HepG2 (cell line): ENCODE results near the gene P3H3. TPM values are rescaled to one million over a fixed set of nuclear protein-coding genes. Genes with fewer than 3 reads are reported as not detected.

ENCODE experiments used
- CTCF ChIP-seq: sonication (generic); formaldehyde crosslinking; IDR thresholded peaks from 2 replicates; pipeline ENCODE4 v1.5.0; 2020; ENCODE audit warnings: mild to moderate bottlenecking, missing genetic modification reagents, moderate library complexity
- GATAD2A ChIP-seq: IDR thresholded peaks from 2 replicates; pipeline ENCODE4 v1.6.1; 2016
- GZF1 ChIP-seq: sonication (generic); formaldehyde crosslinking; IDR thresholded peaks from 2 replicates; pipeline ENCODE4 v1.5.1; 2020; ENCODE audit warnings: mild to moderate bottlenecking, missing genetic modification reagents
- KDM1A ChIP-seq: IDR thresholded peaks from 2 replicates; pipeline ENCODE4 v1.6.1; 2016; ENCODE audit warnings: missing compliant biosample characterization
- MZF1 ChIP-seq: sonication (generic); formaldehyde crosslinking; IDR thresholded peaks from 2 replicates; pipeline ENCODE4 v1.8.1; 2023; ENCODE audit warnings: mild to moderate bottlenecking, missing genetic modification reagents, borderline replicate concordance
- RFX5 ChIP-seq: IDR thresholded peaks from 2 replicates; pipeline ENCODE4 v1.6.1; 2011; ENCODE audit warnings: low read depth, low read length, improper control_type of control experiment
- SOX6 ChIP-seq, 2 experiments: fragments of 450-650 bp in 1 of 2; sonication (generic) in 1 of 2; formaldehyde crosslinking in 1 of 2; IDR thresholded peaks; 2 replicates each; pipeline versions ENCODE4 v1.4.0 to v1.6.1; 2017 to 2020; ENCODE audit warnings: antibody characterized with exemption in 1 of 2, mild to moderate bottlenecking in 1 of 2, missing genetic modification reagents in 1 of 2
- SRSF4 ChIP-seq: fragments of 200-400 bp; formaldehyde crosslinking; IDR thresholded peaks from one replicate; pipeline ENCODE4 v1.6.1; 2018; ENCODE audit warnings: mild to moderate bottlenecking, low read depth, low read length, moderate library complexity; ENCODE audit not compliant: poor library complexity, severe bottlenecking
- TAF15 ChIP-seq: fragments of 200-400 bp; formaldehyde crosslinking; IDR thresholded peaks from one replicate; pipeline ENCODE4 v1.6.1; 2018; ENCODE audit warnings: mild to moderate bottlenecking, low read depth, low read length; ENCODE audit not compliant: poor library complexity, severe bottlenecking
- TOPORS ChIP-seq: sonication (generic); formaldehyde crosslinking; IDR thresholded peaks from 2 replicates; pipeline ENCODE4 v1.8.0; 2023; ENCODE audit warnings: mild to moderate bottlenecking, missing genetic modification reagents
- TRAFD1 ChIP-seq: sonication (generic); formaldehyde crosslinking; IDR thresholded peaks from 2 replicates; pipeline ENCODE4 v1.5.1; 2020; ENCODE audit warnings: missing genetic modification reagents, mild to moderate bottlenecking, borderline replicate concordance
- XBP1 ChIP-seq: sonication (generic); formaldehyde crosslinking; IDR thresholded peaks from 2 replicates; pipeline ENCODE4 v1.5.0; 2020; ENCODE audit warnings: missing genetic modification reagents
- ZBTB40 ChIP-seq, 2 experiments: fragments of 450-650 bp in 1 of 2; sonication (generic) in 1 of 2; formaldehyde crosslinking in 1 of 2; IDR thresholded peaks; 2 replicates each; pipeline versions ENCODE4 v1.6.1 to v1.8.0; 2016 to 2022; ENCODE audit warnings: antibody characterized with exemption in 1 of 2, mild to moderate bottlenecking in 1 of 2, missing genetic modification reagents in 1 of 2
- ZNF326 ChIP-seq: sonication (generic); formaldehyde crosslinking; IDR thresholded peaks from 2 replicates; pipeline ENCODE4 v1.4.0; 2020; ENCODE audit warnings: missing genetic modification reagents, borderline replicate concordance
- ZNF747 ChIP-seq: sonication (generic); formaldehyde crosslinking; IDR thresholded peaks from 2 replicates; pipeline ENCODE4 v1.8.1; 2023; ENCODE audit warnings: missing genetic modification reagents, mild to moderate bottlenecking, borderline replicate concordance
- polyA plus RNA-seq, 8 experiments: library from polyadenylated mRNA; depleted of rRNA in 3 of 8; stranded (reverse) in 7 of 8; unstranded in 1 of 8; fragments of >200 nt; fragmentation: Illumina TruSeq in 4 of 8; extraction: Trizol in 4 of 8; gene quantifications; 2 replicates each; pipeline versions ENCODE4 v1.2.1 to v1.2.3, GENCODE V29; 2011 to 2016; ENCODE audit warnings: low read depth in 4 of 8, missing spikeins in 1 of 8, mixed read lengths in 1 of 8; ENCODE audit not compliant: insufficient read depth in 1 of 8
- total RNA-seq, 5 experiments: library from RNA; depleted of rRNA; stranded (reverse); fragments of >200 nt; fragmentation: Illumina TruSeq; extraction: Trizol; gene quantifications; 2 replicates each; pipeline ENCODE4 v1.2.3, GENCODE V29; 2016; ENCODE audit warnings: low read depth in 1 of 5

Gene P3H3
- total and polyA plus RNA-seq, 2 of the 13 experiments (the other 11 are each of a cell fraction or from before 2014, with no cell fraction given), result 20.1 to 20.5 TPM

- TF ChIP-seq ZBTB40 (IDR thresholded peaks at IDR 0.05) (no peak), ZBTB40 (CRISPR knock-in tag; IDR thresholded peaks at IDR 0.05) (peak; percentile 47; the same call in 1 of the 2 replicates), MZF1 (CRISPR knock-in tag) (no peak), RFX5 (no peak), SRSF4 (no peak), XBP1 (CRISPR knock-in tag) (no peak), ZNF747 (CRISPR knock-in tag) (0 out of 2 replicates have a peak, but pooled peaks have one; percentile 42), KDM1A (CRISPR knock-in tag) (no peak), TRAFD1 (CRISPR knock-in tag) (no peak), SOX6 (IDR thresholded peaks at IDR 0.05) (no peak), SOX6 (CRISPR knock-in tag; IDR thresholded peaks at IDR 0.05) (peak; percentile 72), CTCF (peak; percentile 100), TAF15 (peak; percentile 43), TOPORS (CRISPR knock-in tag) (no peak), GATAD2A (CRISPR knock-in tag) (peak; percentile 78), ZNF326 (CRISPR knock-in tag) (no peak), GZF1 (CRISPR knock-in tag) (no peak)
Measured at GRCh38 chr12:6778574-6779550, 49.3 kb upstream of the P3H3 start (continued).
